ENCODE measurements around the gene MED19. TPM values are rescaled to one million over a fixed set of nuclear protein-coding genes. Genes with fewer than 3 reads are reported as not detected.
A peak's percentile ranks its signal among the peaks of the same experiment; 100 is the strongest.
"Not testable (repeated sequence)": the region's sequence is repeated elsewhere in the genome, so short reads cannot be mapped to it uniquely, and the experiment has no call there.

The MED19 gene
- total RNA-seq, 8 experiments from 2014 or later: 16.3 to 35.2 (median 29.2) TPM

- WGBS, 10 experiments: 100% methylated on average over 1 to 3 of the region's 5 CpGs; no CpG with 5 or more reads in 7 of the 10 experiments
- ATAC-seq (replicated peaks in 6 of 8); H3K4me1 ChIP-seq (replicated peaks in 1 of 2); H3K4me3 ChIP-seq; H3K27ac ChIP-seq; in situ Hi-C loops (cut with MboI; ENCODE audit: low pct_unique_long_range_greater_than_20kb in 2 of 9, low sequenced_read_pairs in 9 of 9, unreplicated experiment in 9 of 9): not testable (repeated sequence)
Observed at GRCh38 chr11:57690474-57690873, 21.5 kb downstream of the MED19 start.

- 67 to 100% (median 83%) methylated on average over 1 of the region's 1 CpG; no CpG with 5 or more reads in 7 of the 10 experiments for WGBS, 10 experiments
- no peak for ATAC-seq (replicated peaks in 6 of 8)
- Histone ChIP-seq H3K4me1 (replicated peaks in 1 of 2) (no peaks in the 10 kb centered on the region), H3K27ac (no peak overlapping the region), H3K4me3 (no peak overlapping the region)
- in situ Hi-C loops (cut with MboI; ENCODE audit: low pct_unique_long_range_greater_than_20kb in 2 of 9, low sequenced_read_pairs in 9 of 9, unreplicated experiment in 9 of 9): no loop called here
Observed at GRCh38 chr11:57681168-57681567, 30.8 kb downstream of the MED19 start.

GRCh38 chr11:57680552-57680874, 31.5 kb downstream of the MED19 start:
- Histone ChIP-seq H3K4me3 (no peak overlapping the region), H3K4me1 (replicated peaks in 1 of 2) (no peaks in the 10 kb centered on the region), H3K27ac (no peak overlapping the region)
- 20 to 100% (median 86%) methylated on average over 1 to 2 of the region's 2 CpGs; no CpG with 5 or more reads in 2 of the 10 experiments for WGBS, 10 experiments
- in situ Hi-C loops (cut with MboI; ENCODE audit: low pct_unique_long_range_greater_than_20kb in 2 of 9, low sequenced_read_pairs in 9 of 9, unreplicated experiment in 9 of 9): no loop called here
- peak in 2 of 8 experiments; percentile 84 to 94 for ATAC-seq (replicated peaks in 6 of 8)

GRCh38 chr11:57679396-57679795, 32.6 kb downstream of the MED19 start:
- Histone ChIP-seq H3K4me3 (no peak overlapping the region), H3K4me1 (replicated peaks in 1 of 2) (no peaks in the 10 kb centered on the region), H3K27ac (no peak overlapping the region)
- ATAC-seq (replicated peaks in 6 of 8): no peak
- in situ Hi-C loops (cut with MboI; ENCODE audit: low pct_unique_long_range_greater_than_20kb in 2 of 9, low sequenced_read_pairs in 9 of 9, unreplicated experiment in 9 of 9): no loop called here
- WGBS, 10 experiments: 83 to 100% (median 96%) methylated on average over 1 to 3 of the region's 4 CpGs; no CpG with 5 or more reads in 2 of the 10 experiments

- Histone ChIP-seq H3K27ac (no peak overlapping the region), H3K4me1 (replicated peaks in 1 of 2) (no peaks in the 10 kb centered on the region), H3K4me3 (no peak overlapping the region)
- in situ Hi-C loops (cut with MboI; ENCODE audit: low pct_unique_long_range_greater_than_20kb in 2 of 9, low sequenced_read_pairs in 9 of 9, unreplicated experiment in 9 of 9): no loop called here
- no peak for ATAC-seq (replicated peaks in 6 of 8)
- WGBS, 10 experiments: 65 to 100% (median 96%) methylated on average over 1 to 3 of the region's 3 CpGs; no CpG with 5 or more reads in 1 of the 10 experiments
Observed at GRCh38 chr11:57675176-57675941, 36.7 kb downstream of the MED19 start.

GRCh38 chr11:57674251-57674650, 37.8 kb downstream of the MED19 start:
- no peak overlapping the region for H3K4me3 ChIP-seq
- in situ Hi-C loops (cut with MboI; ENCODE audit: low pct_unique_long_range_greater_than_20kb in 2 of 9, low sequenced_read_pairs in 9 of 9, unreplicated experiment in 9 of 9): no loop called here
- peaks cover 4% of the 10 kb centered on the region in 2 donors for H3K4me1 ChIP-seq (replicated peaks in 1 of 2)
- no peak overlapping the region for H3K27ac ChIP-seq
- ATAC-seq (replicated peaks in 6 of 8): peak in 1 of 8 experiments; percentile 46

- Histone ChIP-seq H3K4me3 (peak overlapping the region; percentile 44 to 91 (median 66)), H3K27ac (peak overlapping the region; percentile 99 to 100), H3K4me1 (replicated peaks in 1 of 2) (peaks cover 11 to 12% of the 10 kb centered on the region in 2 donors)
- peak in 3 of 8 experiments; percentile 3 to 6 (median 5) for ATAC-seq (replicated peaks in 6 of 8)
- in situ Hi-C loops (cut with MboI; ENCODE audit: low pct_unique_long_range_greater_than_20kb in 2 of 9, low sequenced_read_pairs in 9 of 9, unreplicated experiment in 9 of 9): no loop called here
- WGBS, 10 experiments: 0 to 10% (median 0%) methylated on average over 1 to 10 of the region's 31 CpGs; no CpG with 5 or more reads in 4 of the 10 experiments
Observed at GRCh38 chr11:57668434-57668782, 43.6 kb downstream of the MED19 start.

- 0% methylated on average over 6 to 9 of the region's 96 CpGs; no CpG with 5 or more reads in 7 of the 10 experiments for WGBS, 10 experiments
- peak within 1 kb of the TSS; percentile 44 to 91 (median 66) for H3K4me3 ChIP-seq
- peak; percentile 78 to 90 (median 89) for ATAC-seq (replicated peaks in 6 of 8)
- H3K27ac ChIP-seq: peak within 1 kb of the TSS; percentile 99 to 100
- H3K4me1 ChIP-seq (replicated peaks in 1 of 2): peaks cover 11 to 12% of the 10 kb centered on the region in 2 donors
- in situ Hi-C loops (cut with MboI; ENCODE audit: low pct_unique_long_range_greater_than_20kb in 2 of 9, low sequenced_read_pairs in 9 of 9, unreplicated experiment in 9 of 9): no loop called here
Observed at GRCh38 chr11:57667736-57668433, 44.1 kb downstream of the MED19 start, which contains the start of gene ZDHHC5. Gene ZDHHC5, plus strand, starts transcription at chr11:57668114. Its CDS starts 4,977 bp downstream, at chr11:57673091.

- peaks cover 11 to 12% of the 10 kb centered on the region in 2 donors for H3K4me1 ChIP-seq (replicated peaks in 1 of 2)
- ATAC-seq (replicated peaks in 6 of 8): peak; percentile 66 to 82 (median 76)
- H3K4me3 ChIP-seq: peak overlapping the region; percentile 44 to 91 (median 66)
- 0 to 1% (median 0%) methylated on average over 1 to 19 of the region's 29 CpGs for WGBS, 10 experiments
- in situ Hi-C loops (cut with MboI; ENCODE audit: low pct_unique_long_range_greater_than_20kb in 2 of 9, low sequenced_read_pairs in 9 of 9, unreplicated experiment in 9 of 9): no loop called here
- H3K27ac ChIP-seq: peak overlapping the region; percentile 99 to 100
Observed at GRCh38 chr11:57667117-57667735, 44.8 kb downstream of the MED19 start.

- Histone ChIP-seq H3K4me1 (replicated peaks in 1 of 2) (peaks cover 5 to 6% of the 10 kb centered on the region in 2 donors), H3K4me3 (no peak overlapping the region), H3K27ac (no peak overlapping the region)
- 33 to 84% (median 81%) methylated on average over 1 to 9 of the region's 9 CpGs; no CpG with 5 or more reads in 3 of the 10 experiments for WGBS, 10 experiments
- ATAC-seq (replicated peaks in 6 of 8): no peak
- in situ Hi-C loops (cut with MboI; ENCODE audit: low pct_unique_long_range_greater_than_20kb in 2 of 9, low sequenced_read_pairs in 9 of 9, unreplicated experiment in 9 of 9): no loop called here
Observed at GRCh38 chr11:57663975-57664374, 48.0 kb downstream of the MED19 start.

GRCh38 chr11:57662893-57663292, 49.1 kb downstream of the MED19 start:
- 43 to 100% (median 80%) methylated on average over 1 to 3 of the region's 4 CpGs; no CpG with 5 or more reads in 4 of the 10 experiments for WGBS, 10 experiments
- H3K27ac ChIP-seq: no peak overlapping the region
- ATAC-seq (replicated peaks in 6 of 8): no peak
- in situ Hi-C loops (cut with MboI; ENCODE audit: low pct_unique_long_range_greater_than_20kb in 2 of 9, low sequenced_read_pairs in 9 of 9, unreplicated experiment in 9 of 9): no loop called here
- peaks cover 8 to 10% of the 10 kb centered on the region in 2 donors for H3K4me1 ChIP-seq (replicated peaks in 1 of 2)
- no peak overlapping the region for H3K4me3 ChIP-seq

GRCh38 chr11:57659669-57660068, 52.3 kb downstream of the MED19 start:
- ATAC-seq (replicated peaks in 6 of 8): no peak
- H3K4me3 ChIP-seq: no peak overlapping the region
- peaks cover 3 to 11% of the 10 kb centered on the region in 2 donors for H3K4me1 ChIP-seq (replicated peaks in 1 of 2)
- no peak overlapping the region for H3K27ac ChIP-seq
- in situ Hi-C loops (cut with MboI; ENCODE audit: low pct_unique_long_range_greater_than_20kb in 2 of 9, low sequenced_read_pairs in 9 of 9, unreplicated experiment in 9 of 9): no loop called here
- 92 to 100% (median 97%) methylated on average over 2 to 12 of the region's 14 CpGs; no CpG with 5 or more reads in 3 of the 10 experiments for WGBS, 10 experiments

GRCh38 chr11:57658023-57658361, 54.0 kb downstream of the MED19 start:
- Histone ChIP-seq H3K27ac (no peak overlapping the region), H3K4me1 (replicated peaks in 1 of 2) (peaks cover 3 to 11% of the 10 kb centered on the region in 2 donors), H3K4me3 (peak overlapping the region; percentile 44 to 75 (median 67))
- 0 to 20% (median 0%) methylated on average over 1 to 8 of the region's 8 CpGs for WGBS, 10 experiments
- in situ Hi-C loops (cut with MboI; ENCODE audit: low pct_unique_long_range_greater_than_20kb in 2 of 9, low sequenced_read_pairs in 9 of 9, unreplicated experiment in 9 of 9): no loop called here
- peak in 3 of 8 experiments; percentile 5 to 28 (median 17) for ATAC-seq (replicated peaks in 6 of 8)

All from motor neuron (in vitro differentiated cells).